ENCODE measurements around the gene BTRC.

The BTRC gene

GRCh38 chr10:101485681-101486554 is 132.0 kb downstream of the BTRC start:
- no peak for DNase-seq

- no peak for DNase-seq
Observed at GRCh38 chr10:101487399-101487798, 133.4 kb downstream of the BTRC start.

- DNase-seq = peak in 1 of 3 donors; percentile 17
Observed at GRCh38 chr10:101489355-101489754, 135.4 kb downstream of the BTRC start.

GRCh38 chr10:101490026-101490425 is 136.1 kb downstream of the BTRC start:
- DNase-seq = no peak

- DNase-seq = no peak
Observed at GRCh38 chr10:101492205-101492604, 138.2 kb downstream of the BTRC start.

- no peak for DNase-seq
Observed at GRCh38 chr10:101492814-101493213, 138.8 kb downstream of the BTRC start.

GRCh38 chr10:101493249-101493648 is 139.3 kb downstream of the BTRC start:
- DNase-seq = no peak

GRCh38 chr10:101493782-101494281 is 139.9 kb downstream of the BTRC start:
- no peak for DNase-seq

GRCh38 chr10:101494650-101495049 is 140.7 kb downstream of the BTRC start:
- DNase-seq = no peak

- DNase-seq = peak in 1 of 3 donors; percentile 2
Observed at GRCh38 chr10:101495324-101495925, 141.5 kb downstream of the BTRC start.

GRCh38 chr10:101504438-101504837 is 150.5 kb downstream of the BTRC start:
- no peak for DNase-seq

GRCh38 chr10:101506829-101507661 is 153.1 kb downstream of the BTRC start:
- DNase-seq = no peak

GRCh38 chr10:101507828-101508227 is 153.9 kb downstream of the BTRC start:
- DNase-seq = no peak

GRCh38 chr10:101511938-101512337 is 158.0 kb downstream of the BTRC start:
- no peak for DNase-seq

- DNase-seq = no peak
Observed at GRCh38 chr10:101512738-101513137, 158.8 kb downstream of the BTRC start.

GRCh38 chr10:101513733-101514132 is 159.8 kb downstream of the BTRC start:
- no peak for DNase-seq

- DNase-seq = no peak
Observed at GRCh38 chr10:101525848-101526247, 171.9 kb downstream of the BTRC start.

- no peak for DNase-seq
Observed at GRCh38 chr10:101529207-101529606, 175.2 kb downstream of the BTRC start.

- DNase-seq = no peak
Observed at GRCh38 chr10:101529725-101530553, 176.0 kb downstream of the BTRC start.

- DNase-seq = no peak
Observed at GRCh38 chr10:101535949-101536348, 182.0 kb downstream of the BTRC start.

- DNase-seq = peak; percentile 58 to 69 (median 66)
Observed at GRCh38 chr10:101536800-101537199, 182.8 kb downstream of the BTRC start.

GRCh38 chr10:101538446-101538845 is 184.5 kb downstream of the BTRC start:
- DNase-seq = no peak

All from suppressor macrophage treated with lipopolysaccharide for 1 hour (primary cell).